ENCODE results near the gene ANKRD12.
A peak's percentile ranks its signal among the peaks of the same experiment; 100 is the strongest.

ANKRD12 gene

GRCh38 chr18:9106800-9107584, 29.6 kb upstream of the ANKRD12 start:
- no peak for DNase-seq

GRCh38 chr18:9108911-9109310, 27.7 kb upstream of the ANKRD12 start:
- no peak for DNase-seq

DNA sequence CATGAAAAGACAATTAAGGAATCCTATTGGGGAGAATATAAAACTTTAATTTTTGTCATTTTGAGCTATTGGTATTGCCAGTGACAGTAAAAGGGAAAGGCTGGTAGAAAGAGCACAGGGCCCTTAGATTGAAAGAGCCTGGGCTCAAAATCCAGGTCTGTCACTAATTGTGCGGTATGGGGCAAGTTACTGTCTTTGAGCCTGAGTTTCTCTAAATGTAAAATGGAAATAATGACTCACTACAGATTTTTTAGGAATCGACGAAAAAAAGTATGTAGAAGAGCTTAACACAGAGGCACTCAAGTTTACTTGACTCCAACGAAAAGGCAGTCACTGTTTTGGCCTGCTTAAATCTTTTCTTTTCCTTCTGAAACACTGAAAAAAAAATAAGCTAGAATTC, 27.1 kb upstream of the ANKRD12 start:
- DNase-seq = no peak

DNA sequence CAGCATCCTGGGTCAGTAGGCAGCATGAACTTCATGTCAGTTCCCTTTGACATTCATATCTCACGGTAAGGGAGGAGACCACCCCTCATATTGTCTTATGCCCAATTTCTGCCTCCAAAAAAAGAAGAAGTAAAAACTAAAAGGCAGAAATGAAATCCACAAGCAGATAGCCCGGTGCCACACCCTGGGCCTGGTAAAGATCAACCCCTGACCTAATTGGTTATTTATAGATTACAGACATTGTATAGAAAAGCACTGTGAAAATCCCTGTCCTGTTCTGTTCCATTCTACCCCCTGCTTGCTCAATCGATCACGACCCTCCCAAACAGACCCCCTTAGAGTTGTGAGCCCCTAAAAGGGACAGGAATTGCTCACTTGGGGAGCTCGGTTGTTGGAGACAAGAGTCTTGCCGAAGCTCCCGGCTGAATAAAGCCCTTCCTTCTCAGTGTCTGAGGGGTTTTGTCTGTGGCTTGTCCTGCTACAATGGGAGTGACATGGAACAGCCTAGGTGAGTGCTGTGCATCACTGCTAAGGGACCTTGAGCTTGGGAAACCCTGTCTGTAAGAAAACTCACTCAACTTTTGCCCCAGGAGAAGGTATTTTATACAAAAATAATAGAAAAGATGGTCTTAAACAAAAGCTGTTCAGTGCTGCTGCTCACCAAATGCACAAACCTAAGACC, 23.0 kb upstream of the ANKRD12 start:
- DNase-seq = peak in 1 of 2 donors; percentile 39

- DNase-seq = no peak
Observed at GRCh38 chr18:9115984-9116383, 20.6 kb upstream of the ANKRD12 start.

GRCh38 chr18:9117980-9118841, 18.4 kb upstream of the ANKRD12 start:
- peak in 1 of 2 donors; percentile 80 for DNase-seq

DNA sequence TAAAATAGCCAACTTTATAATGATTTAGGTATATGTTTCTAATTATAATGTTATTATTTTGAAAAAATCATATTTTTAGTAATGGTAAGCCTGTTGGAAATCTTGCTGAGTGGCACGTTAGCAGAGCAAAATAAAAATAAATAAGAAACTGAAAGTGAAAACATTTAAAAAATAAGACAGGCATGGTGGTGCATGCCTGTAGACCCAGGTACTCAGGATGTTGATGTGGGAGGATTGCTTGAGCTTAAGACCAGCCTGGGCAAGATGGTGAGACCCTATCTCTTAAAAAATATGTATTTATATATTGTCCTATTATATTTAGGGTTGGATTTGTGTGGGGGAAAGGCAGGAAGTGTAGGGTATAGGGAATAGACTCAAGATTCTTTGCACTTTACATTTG, 15.8 kb upstream of the ANKRD12 start:
- peak in 1 of 2 donors; percentile 54 for DNase-seq

DNA sequence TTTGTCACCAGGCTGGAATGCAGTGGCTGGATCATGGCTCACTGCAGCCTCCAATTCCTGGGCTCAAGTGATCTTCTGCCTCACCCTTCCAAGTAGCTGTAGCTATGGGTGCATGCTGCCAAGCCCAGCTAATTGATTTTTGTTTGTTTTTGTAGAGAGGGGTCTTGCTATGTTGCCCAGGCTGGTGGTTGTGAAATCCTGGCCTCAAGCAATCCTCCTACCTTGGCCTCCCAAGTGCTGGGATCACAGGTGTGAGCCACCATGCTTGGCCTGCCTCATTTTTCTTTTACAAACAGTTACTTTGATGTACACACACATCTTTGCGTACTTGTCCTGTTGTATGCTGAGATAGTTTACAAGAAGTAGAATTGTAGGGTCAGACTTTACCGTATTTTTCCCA, 13.1 kb upstream of the ANKRD12 start:
- DNase-seq = no peak

GRCh38 chr18:9124824-9125223, 11.8 kb upstream of the ANKRD12 start:
- no peak for DNase-seq

DNA sequence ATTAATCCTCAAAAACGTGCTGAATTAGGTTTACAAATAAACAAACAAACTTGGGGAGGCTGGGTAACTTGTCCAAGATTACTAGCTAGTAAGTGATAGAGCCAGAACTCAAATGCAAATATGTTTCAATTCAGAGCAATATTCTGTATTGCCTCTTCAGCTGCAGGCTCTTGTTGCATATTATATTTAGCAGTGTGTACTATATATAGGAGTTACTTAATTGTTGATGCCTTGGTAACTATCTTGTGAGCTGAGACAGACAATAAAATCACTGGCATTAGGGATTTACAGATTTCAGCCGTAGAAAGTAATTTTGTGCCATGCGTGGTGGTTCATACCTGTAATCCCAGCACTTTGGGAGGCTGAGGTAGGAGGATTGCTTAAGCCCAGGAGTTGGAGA, 10.2 kb upstream of the ANKRD12 start:
- no peak for DNase-seq

GRCh38 chr18:9130195-9130594, 6.4 kb upstream of the ANKRD12 start:
- DNase-seq = no peak

GRCh38 chr18:9130806-9131205, 5.8 kb upstream of the ANKRD12 start:
- DNase-seq = no peak

- DNase-seq = no peak
Observed at GRCh38 chr18:9132628-9133027, 4.0 kb upstream of the ANKRD12 start.

DNA sequence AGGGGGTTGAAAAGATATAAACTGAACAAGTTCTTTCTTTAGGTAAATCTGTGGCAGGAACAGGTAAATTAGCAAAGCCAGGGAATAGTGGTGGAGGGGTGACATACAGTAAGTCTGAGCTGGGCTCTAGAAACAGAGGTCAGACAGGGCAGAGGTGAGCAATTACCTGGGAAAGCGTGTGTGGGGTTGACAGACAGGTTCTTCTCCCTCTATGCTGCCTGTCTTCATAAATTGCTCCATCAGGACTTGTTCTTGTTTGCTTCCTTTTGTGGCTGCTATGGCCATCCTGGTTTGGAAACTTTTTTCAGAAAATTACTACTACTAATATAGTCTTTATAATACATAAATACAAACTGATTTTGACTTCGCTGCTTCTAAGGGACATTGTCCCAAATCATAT, 3.4 kb upstream of the ANKRD12 start:
- DNase-seq = no peak

DNA sequence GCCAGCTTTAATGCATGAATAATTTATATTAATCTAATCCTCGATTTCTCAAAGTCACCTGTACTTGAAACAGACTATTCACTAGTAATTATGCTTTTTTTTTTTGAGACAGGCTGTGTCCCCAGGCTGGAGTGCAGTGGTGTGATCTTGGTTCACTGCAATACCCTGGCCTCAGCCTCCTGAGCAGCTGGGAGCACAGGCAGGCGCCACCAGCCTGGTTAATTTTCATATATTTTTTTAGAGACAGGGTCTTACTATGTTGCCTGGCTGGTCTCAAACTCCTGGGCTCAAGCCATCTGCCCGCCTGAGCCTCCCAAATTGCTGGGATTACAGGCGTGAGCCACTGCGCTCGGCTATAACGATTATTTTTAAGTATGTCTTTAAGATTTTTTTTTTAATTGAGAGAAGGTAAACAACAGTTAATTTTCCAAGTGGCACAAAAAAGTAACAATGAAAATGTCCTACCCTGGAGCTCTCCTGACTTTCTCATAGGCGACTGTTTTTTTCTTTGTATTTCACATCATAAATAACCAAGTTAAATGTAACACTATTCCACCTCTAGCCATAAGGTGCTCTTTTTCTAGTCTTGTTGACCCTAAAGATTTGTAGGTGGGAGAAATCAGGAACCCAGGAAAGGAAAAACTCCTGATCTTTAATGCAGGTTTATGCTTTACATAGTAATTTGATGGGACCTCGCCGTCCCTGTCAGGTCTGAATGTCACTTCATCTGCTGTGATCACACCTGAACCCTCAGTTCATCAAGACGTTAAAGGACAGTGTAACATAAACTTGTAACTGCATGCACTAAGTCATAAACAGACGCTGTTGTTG, 1.3 kb upstream of the ANKRD12 start:
- no peak for DNase-seq

GRCh38 chr18:9135912-9136314, 668 bp upstream of the ANKRD12 start:
- no peak for DNase-seq

GRCh38 chr18:9137168-9138066, 836 bp downstream of the ANKRD12 start:
- DNase-seq = peak; percentile 76 to 84

DNA sequence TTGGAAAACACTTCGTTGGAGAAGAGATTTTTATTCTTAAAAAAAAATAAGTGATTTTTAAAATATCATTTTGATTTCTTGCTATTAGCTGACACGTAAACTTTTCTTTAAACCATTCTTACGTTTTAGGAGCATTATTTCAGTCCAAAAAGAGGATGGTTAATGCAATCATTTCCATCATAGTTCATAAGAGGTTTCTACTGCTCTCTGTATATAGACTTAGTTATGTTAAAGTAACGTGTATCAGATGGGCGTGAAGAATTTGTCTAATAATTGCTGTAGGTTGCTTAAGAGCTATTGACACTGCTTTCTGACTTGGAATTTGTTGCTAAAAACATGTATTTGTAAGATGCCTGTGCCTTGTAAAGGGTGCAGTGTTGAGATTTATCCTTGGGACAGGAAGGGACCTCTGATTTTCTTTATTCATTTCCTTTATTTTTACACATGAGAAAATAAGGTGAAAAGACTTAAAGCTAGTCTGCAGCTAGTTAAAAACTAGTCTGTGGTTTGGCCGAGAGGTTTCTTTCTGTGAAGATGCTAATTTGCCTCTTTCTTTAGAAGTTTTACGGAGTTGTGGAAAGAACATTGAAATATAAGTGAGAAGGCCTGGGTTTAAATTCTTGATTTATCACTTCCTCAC, 2.9 kb downstream of the ANKRD12 start:
- no peak for DNase-seq

- DNase-seq = no peak
Observed at GRCh38 chr18:9140381-9140780, 3.8 kb downstream of the ANKRD12 start.

GRCh38 chr18:9140984-9141383, 4.4 kb downstream of the ANKRD12 start:
- DNase-seq = no peak

DNA sequence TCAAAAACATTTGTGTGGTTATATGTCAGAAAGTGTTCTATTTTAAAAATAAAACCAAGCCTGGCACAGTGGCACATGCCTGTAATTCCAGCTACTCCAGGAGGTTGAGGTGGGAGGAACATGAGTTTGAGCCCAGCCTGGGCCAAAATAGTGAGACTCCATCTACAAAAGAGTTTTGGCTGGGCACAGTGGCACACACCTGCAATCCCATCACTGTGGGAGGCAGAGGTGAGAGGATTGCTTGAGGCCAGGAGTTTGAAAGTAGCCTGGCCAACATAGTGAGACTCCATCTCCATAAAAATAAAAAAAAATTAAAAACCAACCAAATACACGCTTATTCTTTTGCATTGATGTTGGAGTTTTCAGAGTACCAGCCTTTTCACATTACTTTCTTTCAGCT, 9.6 kb downstream of the ANKRD12 start:
- no peak for DNase-seq

Measured in CD4-positive, alpha-beta T cell treated with Interferon alpha-2 for 1 hour (primary cell).